HepG2 (cell line): ENCODE results near the gene PODN. TPM values are rescaled to one million over a fixed set of nuclear protein-coding genes. Genes with fewer than 3 reads are reported as not detected.

Experiments
- ATAC-seq: fragments of 200-7000 bp; cut with Tn5 transposase; 3 replicates; pipeline ENCODE4 v1.9.1; 2020; ENCODE audit warnings: mild to moderate bottlenecking, moderate library complexity
- BruUV-seq: library from RNA; stranded (reverse); fragments of 400-500 nt; replicated peaks from 2 replicates; lab custom pipeline; 2021; lab: Mats Ljungman, UMichigan
- CTCF ChIA-PET: fragments of 300-600 bp; formaldehyde crosslinking; extraction: SDS; loops from one replicate; lab custom pipeline; 2021; ENCODE audit warnings: low total read pairs, inconsistent platforms, low intra/inter-chr PET ratio; lab: Yijun Ruan, JAX
- POLR2A ChIA-PET: fragments of 350-600 bp; sonication (Branson Sonifier 250); formaldehyde crosslinking; loops from one replicate; lab custom pipeline; 2020; ENCODE audit warnings: antibody characterized with exemption, inconsistent platforms; lab: Yijun Ruan, JAX
- DNase-seq: peaks from one replicate; pipeline ENCODE4 v3.0.0-alpha.2; 2015; ENCODE audit warnings: low spot score
- FAIRE-seq: peaks from 3 replicates; lab custom pipeline; 2011; peaks lifted over from hg19 to GRCh38; lab: Jason Lieb, UNC
- H2AFZ ChIP-seq: one replicate; pipeline ENCODE4 v1.6.1; 2011; ENCODE audit warnings: low read length, inconsistent platforms
- H3K27ac ChIP-seq: fragments of 300-600 bp; 3 replicates; pipeline ENCODE4 v1.8.0; 2011; ENCODE audit warnings: mixed run types, mild to moderate bottlenecking, mixed read lengths, low read length, inconsistent platforms; ENCODE audit not compliant: insufficient read depth; ENCODE audit errors: extremely low read length
- H3K27me3 ChIP-seq, 2 experiments: fragments of 200-600 bp in 1 of 2; 2 replicates in 1 of 2; 3 replicates in 1 of 2; pipeline versions ENCODE4 v1.6.0 to v1.8.0; 2011; ENCODE audit warnings: low read length in 2 of 2, mild to moderate bottlenecking in 2 of 2, moderate library complexity in 2 of 2, inconsistent platforms in 1 of 2; ENCODE audit not compliant: insufficient read depth in 2 of 2, control insufficient read depth in 1 of 2
- H3K36me3 ChIP-seq, 2 experiments: fragments of 200-600 bp in 1 of 2; replicated peaks in 1 of 2; 2 replicates in 1 of 2; 3 replicates in 1 of 2; pipeline versions ENCODE4 v1.5.1 to v1.8.0; 2011; ENCODE audit warnings: low read length in 2 of 2, inconsistent platforms in 1 of 2; ENCODE audit not compliant: insufficient read depth in 2 of 2, control insufficient read depth in 1 of 2
- H3K4me1 ChIP-seq: 2 replicates; pipeline ENCODE4 v1.5.1; 2012; ENCODE audit warnings: low read length, inconsistent platforms; ENCODE audit not compliant: insufficient read depth
- H3K4me2 ChIP-seq: 2 replicates; pipeline ENCODE4 v1.6.0; 2011; ENCODE audit warnings: low read depth, low read length, inconsistent platforms
- H3K4me3 ChIP-seq, 3 experiments: fragments of 200-600 bp in 1 of 3; sonication (generic), shearing (Covaris generic) in 1 of 3; replicated peaks in 1 of 3; 2 replicates each; pipeline ENCODE4 v1.5.1; 2011 to 2016; ENCODE audit warnings: low read length in 3 of 3, inconsistent platforms in 2 of 3, low read depth in 2 of 3, mild to moderate bottlenecking in 2 of 3, control low read depth in 1 of 3, mixed read lengths in 1 of 3; ENCODE audit not compliant: insufficient read depth in 1 of 3
- H3K79me2 ChIP-seq: one replicate; pipeline ENCODE4 v1.6.1; 2011; ENCODE audit warnings: low read length, inconsistent platforms; ENCODE audit not compliant: insufficient read depth
- H3K9ac ChIP-seq: 2 replicates; pipeline ENCODE4 v1.6.0; 2011; ENCODE audit warnings: mild to moderate bottlenecking, low read depth, low read length, inconsistent platforms; ENCODE audit not compliant: insufficient read depth
- H3K9me3 ChIP-seq: 2 replicates; pipeline ENCODE4 v1.5.1; 2012; ENCODE audit warnings: mild to moderate bottlenecking, low read length
- H4K20me1 ChIP-seq: 2 replicates; pipeline ENCODE4 v1.6.0; 2011; ENCODE audit warnings: inconsistent platforms, mild to moderate bottlenecking, low read length, moderate library complexity; ENCODE audit not compliant: insufficient read depth
- BCL3 ChIP-seq: sonication (generic); formaldehyde crosslinking; IDR thresholded peaks from 2 replicates; pipeline ENCODE4 v1.5.1; 2020; ENCODE audit warnings: mild to moderate bottlenecking, missing genetic modification reagents, moderate library complexity
- CEBPG ChIP-seq: IDR thresholded peaks from 2 replicates; pipeline ENCODE4 v1.6.1; 2016
- FOXA1 ChIP-seq, 2 experiments: fragments of 450-650 bp in 1 of 2; sonication (generic) in 1 of 2; formaldehyde crosslinking in 1 of 2; IDR thresholded peaks; 2 replicates each; pipeline versions ENCODE4 v1.4.0 to v1.6.1; 2016 to 2020; ENCODE audit warnings: missing genetic modification reagents in 1 of 2
- MTA1 ChIP-seq: sonication (generic); formaldehyde crosslinking; IDR thresholded peaks from 2 replicates; pipeline ENCODE4 v1.4.0; 2020; ENCODE audit warnings: missing genetic modification reagents, mild to moderate bottlenecking, borderline replicate concordance
- ZIK1 ChIP-seq: sonication (generic); formaldehyde crosslinking; IDR thresholded peaks from 2 replicates; pipeline ENCODE4 v1.5.0; 2020; ENCODE audit warnings: mild to moderate bottlenecking, low read depth, missing genetic modification reagents, borderline replicate concordance
- ZNF121 ChIP-seq: sonication (generic); formaldehyde crosslinking; IDR thresholded peaks from 2 replicates; pipeline ENCODE4 v1.5.0; 2020; ENCODE audit warnings: mild to moderate bottlenecking, missing genetic modification reagents
- ZNF484 ChIP-seq: sonication (generic); formaldehyde crosslinking; IDR thresholded peaks from 2 replicates; pipeline ENCODE4 v1.5.1; 2020; ENCODE audit warnings: mild to moderate bottlenecking, low read depth, missing genetic modification reagents, borderline replicate concordance
- ZNF510 ChIP-seq: sonication (generic); formaldehyde crosslinking; IDR thresholded peaks from 2 replicates; pipeline ENCODE4 v1.4.0; 2020; ENCODE audit warnings: low read depth, mild to moderate bottlenecking, missing genetic modification reagents
- WGBS: methylation state at CpG from one replicate; pipeline ENCODE4 v1.1.6; 2017; ENCODE audit warnings: low lambda C conversion rate; 5-methylcytosine and 5-hydroxymethylcytosine counted together
- in situ Hi-C: cut with HindIII; loops from 2 replicates; pipeline ENCODE4 v1.10.0; 2017; ENCODE audit warnings: low pct_unique_long_range_greater_than_20kb; ENCODE audit not compliant: extremely low pct_ligation_motif_present
- intact Hi-C: fragments of 100-400 bp; cut with micrococcal nuclease; formaldehyde crosslinking; loops from one replicate; pipeline ENCODE4 v1.10.0; 2022; ENCODE audit not compliant: unreplicated experiment
- polyA plus RNA-seq, 8 experiments: library from polyadenylated mRNA; depleted of rRNA in 3 of 8; stranded (reverse) in 7 of 8; unstranded in 1 of 8; fragments of >200 nt; fragmentation: Illumina TruSeq in 4 of 8; extraction: Trizol in 4 of 8; gene quantifications; 2 replicates each; pipeline versions ENCODE4 v1.2.1 to v1.2.3, GENCODE V29; 2011 to 2016; ENCODE audit warnings: low read depth in 4 of 8, missing spikeins in 1 of 8, mixed read lengths in 1 of 8; ENCODE audit not compliant: insufficient read depth in 1 of 8
- total RNA-seq, 5 experiments: library from RNA; depleted of rRNA; stranded (reverse); fragments of >200 nt; fragmentation: Illumina TruSeq; extraction: Trizol; gene quantifications; 2 replicates each; pipeline ENCODE4 v1.2.3, GENCODE V29; 2016; ENCODE audit warnings: low read depth in 1 of 5

Gene PODN
- total and polyA plus RNA-seq, 2 of the 13 experiments (the other 11 are each of a cell fraction or from before 2014, with no cell fraction given): 0.13 TPM; not detected in 1

- Histone ChIP-seq H3K27ac (no peak overlapping the region), H3K4me2 (no peak overlapping the region), H3K79me2 (no peaks in the 10 kb centered on the region), H3K27me3 (no peaks in the 10 kb centered on the region), H3K4me1 (no peaks in the 10 kb centered on the region), H3K9ac (no peak overlapping the region), H2AFZ (no peak overlapping the region), H3K9me3 (no peaks in the 10 kb centered on the region), H3K36me3 (peaks cover 11 to 21% of the 10 kb centered on the region in 2 experiments), H3K4me3 (no peak overlapping the region), H4K20me1 (no peaks in the 10 kb centered on the region)
- no peak for FAIRE-seq
- no TSS peak for BruUV-seq
- WGBS: 98% methylated on average over 2 of the region's 2 CpGs
- no peak for TF ChIP-seq MTA1 (CRISPR knock-in tag)
- TF ChIP-seq ZNF510 (CRISPR knock-in tag): no peak
- no peak for TF ChIP-seq FOXA1 (IDR thresholded peaks at IDR 0.05)
- no peak for TF ChIP-seq FOXA1 (CRISPR knock-in tag; IDR thresholded peaks at IDR 0.05)
- TF ChIP-seq ZNF484 (CRISPR knock-in tag): no peak
- in situ Hi-C loops: no loop called here
- ATAC-seq: no peak
- intact Hi-C loops: no loop called here
- ChIA-PET CTCF (no interaction called here), POLR2A (no interaction called here)
- DNase-seq: no peak
Measured at GRCh38 chr1:53050310-53050709, 11.7 kb upstream of the PODN start.

- WGBS: 73% methylated on average over 1 of the region's 1 CpG
- Histone ChIP-seq H3K4me2 (no peak overlapping the region), H4K20me1 (no peaks in the 10 kb centered on the region), H3K27ac (no peak overlapping the region), H2AFZ (no peak overlapping the region), H3K9ac (no peak overlapping the region), H3K36me3 (peaks cover 11 to 21% of the 10 kb centered on the region in 2 experiments), H3K79me2 (no peaks in the 10 kb centered on the region), H3K27me3 (no peaks in the 10 kb centered on the region), H3K4me1 (no peaks in the 10 kb centered on the region), H3K9me3 (no peaks in the 10 kb centered on the region), H3K4me3 (no peak overlapping the region)
- no TSS peak for BruUV-seq
- intact Hi-C loops (no loop called here), in situ Hi-C loops (no loop called here)
- POLR2A ChIA-PET: no interaction called here
- TF ChIP-seq CEBPG: no peak
- TF ChIP-seq ZNF121: no peak
- no peak for TF ChIP-seq BCL3 (CRISPR knock-in tag)
- TF ChIP-seq ZIK1: no peak
- DNase-seq: no peak
- no peak for ATAC-seq
- no peak for FAIRE-seq
- CTCF ChIA-PET: no interaction called here
Measured at GRCh38 chr1:53051676-53052075, 10.3 kb upstream of the PODN start.
